HepG2 (cell line): Measurements from ENCODE around the gene MARF1. TPM values are rescaled to one million over a fixed set of nuclear protein-coding genes. Genes with fewer than 3 reads are reported as not detected.

Source experiments
- ELK4 ChIP-seq: sonication (generic); formaldehyde crosslinking; IDR thresholded peaks from 2 replicates; pipeline ENCODE4 v1.9.0; 2021; ENCODE audit warnings: missing genetic modification reagents, borderline replicate concordance
- KDM2A ChIP-seq: sonication (generic); formaldehyde crosslinking; IDR thresholded peaks from 2 replicates; pipeline ENCODE4 v1.4.0; 2020; ENCODE audit warnings: low read depth, missing genetic modification reagents, borderline replicate concordance
- KLF11 ChIP-seq: IDR thresholded peaks from 2 replicates; pipeline ENCODE4 v1.6.1; 2016; ENCODE audit warnings: missing compliant biosample characterization
- KMT2B ChIP-seq: IDR thresholded peaks from 2 replicates; pipeline ENCODE4 v1.6.1; 2016; ENCODE audit warnings: missing genetic modification reagents, missing compliant biosample characterization
- MYC ChIP-seq: sonication (generic); formaldehyde crosslinking; IDR thresholded peaks from 2 replicates; pipeline ENCODE4 v1.9.0; 2021; ENCODE audit warnings: missing genetic modification reagents, borderline replicate concordance
- NR2F6 ChIP-seq, 2 experiments: IDR thresholded peaks; 2 replicates each; pipeline ENCODE4 v1.6.1; 2016; ENCODE audit warnings: antibody characterized with exemption in 1 of 2, mild to moderate bottlenecking in 1 of 2
- PLRG1 ChIP-seq: fragments of 450-650 bp; conservative IDR thresholded peaks from 2 replicates; pipeline ENCODE4 v1.6.1; 2016
- SP140L ChIP-seq: sonication (generic); formaldehyde crosslinking; IDR thresholded peaks from 2 replicates; pipeline ENCODE4 v1.4.0; 2020; ENCODE audit warnings: missing genetic modification reagents, borderline replicate concordance
- SRSF4 ChIP-seq: fragments of 200-400 bp; formaldehyde crosslinking; IDR thresholded peaks from one replicate; pipeline ENCODE4 v1.6.1; 2018; ENCODE audit warnings: mild to moderate bottlenecking, low read depth, low read length, moderate library complexity; ENCODE audit not compliant: poor library complexity, severe bottlenecking
- TBX3 ChIP-seq: fragments of 450-650 bp; IDR thresholded peaks from 2 replicates; pipeline ENCODE4 v1.6.1; 2017; ENCODE audit warnings: antibody characterized with exemption, mild to moderate bottlenecking, inconsistent platforms, borderline replicate concordance
- ZBTB21 ChIP-seq: sonication (generic); formaldehyde crosslinking; IDR thresholded peaks from 2 replicates; pipeline ENCODE4 v1.4.0; 2020; ENCODE audit warnings: missing genetic modification reagents
- ZNF12 ChIP-seq: sonication (generic); formaldehyde crosslinking; IDR thresholded peaks from 2 replicates; pipeline ENCODE4 v1.5.0; 2020; ENCODE audit warnings: missing genetic modification reagents
- ZNF263 ChIP-seq: sonication (generic); formaldehyde crosslinking; IDR thresholded peaks from 2 replicates; pipeline ENCODE4 v1.4.0; 2020; ENCODE audit warnings: missing genetic modification reagents
- ZNF292 ChIP-seq: sonication (generic); formaldehyde crosslinking; IDR thresholded peaks from 2 replicates; pipeline ENCODE4 v1.8.1; 2022; ENCODE audit warnings: mild to moderate bottlenecking, low read depth, missing genetic modification reagents, borderline replicate concordance
- ZNF33B ChIP-seq: sonication (generic); formaldehyde crosslinking; IDR thresholded peaks from 2 replicates; pipeline ENCODE4 v1.5.1; 2020; ENCODE audit warnings: mild to moderate bottlenecking, missing genetic modification reagents
- ZNF549 ChIP-seq: sonication (generic); formaldehyde crosslinking; IDR thresholded peaks from 2 replicates; pipeline ENCODE4 v1.5.0; 2020; ENCODE audit warnings: missing genetic modification reagents
- ZNF616 ChIP-seq: sonication (generic); formaldehyde crosslinking; IDR thresholded peaks from 2 replicates; pipeline ENCODE4 v1.5.0; 2020; ENCODE audit warnings: low read depth, mild to moderate bottlenecking, missing genetic modification reagents
- ZNF792 ChIP-seq: IDR thresholded peaks from 2 replicates; pipeline ENCODE4 v1.6.1; 2016
- ZSCAN21 ChIP-seq: sonication (generic); formaldehyde crosslinking; IDR thresholded peaks from 2 replicates; pipeline ENCODE4 v1.8.0; 2022; ENCODE audit warnings: mild to moderate bottlenecking, missing genetic modification reagents, moderate library complexity, borderline replicate concordance
- ZUFSP ChIP-seq: sonication (generic); formaldehyde crosslinking; IDR thresholded peaks from 2 replicates; pipeline ENCODE4 v1.9.0; 2021; ENCODE audit warnings: missing genetic modification reagents, mild to moderate bottlenecking, borderline replicate concordance
- polyA plus RNA-seq, 8 experiments: library from polyadenylated mRNA; depleted of rRNA in 3 of 8; stranded (reverse) in 7 of 8; unstranded in 1 of 8; fragments of >200 nt; fragmentation: Illumina TruSeq in 4 of 8; extraction: Trizol in 4 of 8; gene quantifications; 2 replicates each; pipeline versions ENCODE4 v1.2.1 to v1.2.3, GENCODE V29; 2011 to 2016; ENCODE audit warnings: low read depth in 4 of 8, missing spikeins in 1 of 8, mixed read lengths in 1 of 8; ENCODE audit not compliant: insufficient read depth in 1 of 8
- total RNA-seq, 5 experiments: library from RNA; depleted of rRNA; stranded (reverse); fragments of >200 nt; fragmentation: Illumina TruSeq; extraction: Trizol; gene quantifications; 2 replicates each; pipeline ENCODE4 v1.2.3, GENCODE V29; 2016; ENCODE audit warnings: low read depth in 1 of 5
- TF ChIP-seq, protein P1 (sequence below): sonication (generic); formaldehyde crosslinking; IDR thresholded peaks from 2 replicates; pipeline ENCODE4 v1.8.0; 2022; ENCODE audit warnings: mild to moderate bottlenecking, missing genetic modification reagents, moderate library complexity
- TF ChIP-seq, protein P2 (sequence below): sonication (generic); formaldehyde crosslinking; IDR thresholded peaks from 2 replicates; pipeline ENCODE4 v1.4.0; 2020; ENCODE audit warnings: missing genetic modification reagents, borderline replicate concordance

Gene MARF1
- total and polyA plus RNA-seq, 2 of the 13 experiments (the other 11 are each of a cell fraction or from before 2014, with no cell fraction given) = 8.7 to 20.7 TPM

DNA sequence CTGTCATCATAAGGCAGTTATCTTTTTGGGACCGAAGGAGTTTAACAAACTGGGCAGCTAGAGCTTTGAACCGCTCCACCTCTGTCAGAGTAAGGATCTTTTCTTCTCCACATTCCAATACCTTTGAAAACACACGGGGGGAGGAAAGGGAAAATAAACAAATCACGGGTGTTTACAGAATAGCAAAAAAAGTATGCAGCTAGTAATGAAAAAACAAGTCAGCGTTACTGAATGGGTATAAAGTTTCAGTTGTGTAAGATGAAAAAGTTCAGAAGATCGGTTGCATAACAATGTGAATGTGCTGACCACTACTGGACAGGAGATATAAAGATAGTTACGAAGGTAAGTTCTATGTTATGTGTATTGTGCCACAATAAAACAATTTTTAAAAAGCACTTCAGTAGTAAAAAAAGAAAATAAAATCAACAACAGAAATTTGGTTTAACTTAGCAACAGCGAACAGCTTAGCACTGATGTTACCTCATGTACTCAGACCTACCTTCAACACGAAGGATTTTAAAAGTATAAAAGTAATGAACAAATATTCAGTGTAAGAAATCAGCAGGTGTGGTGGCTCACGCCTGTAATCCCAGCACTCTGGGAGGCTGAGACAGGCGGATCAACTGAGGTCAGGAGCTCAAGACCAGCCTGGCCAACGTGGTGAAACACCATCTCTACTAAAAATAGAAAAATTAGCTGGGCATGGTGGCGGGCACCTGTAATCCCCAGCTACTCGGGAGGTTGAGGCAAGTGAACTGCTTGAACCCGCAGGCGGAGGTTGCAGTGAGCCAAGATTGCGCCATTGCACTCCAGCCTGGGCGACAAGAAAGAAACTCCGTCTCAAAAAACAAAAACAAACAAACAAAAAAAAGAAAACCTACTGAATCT, 34.3 kb downstream of the MARF1 start (continued):
- TF ChIP-seq ELK4 (no peak), PLRG1 (no peak), KDM2A (CRISPR knock-in tag) (no peak), ZBTB21 (no peak), ZNF792 (peak; percentile 81; the same call in 1 of the 2 replicates), MYC (CRISPR knock-in tag) (no peak), ZSCAN21 (CRISPR knock-in tag) (peak; percentile 64; the same call in 1 of the 2 replicates), ZNF263 (no peak; the same call in 1 of the 2 replicates), ZNF616 (no peak), SRSF4 (no peak), KLF11 (CRISPR knock-in tag) (no peak), KMT2B (CRISPR knock-in tag) (no peak), ZNF12 (CRISPR knock-in tag) (no peak), SP140L (0 out of 2 replicates have a peak, but pooled peaks have one; percentile 36), ZNF33B (no peak), TBX3 (no peak), NR2F6 (IDR thresholded peaks at IDR 0.05) (peak; percentile 58), NR2F6 (CRISPR knock-in tag; IDR thresholded peaks at IDR 0.05) (peak; percentile 76), ZUFSP (no peak), ZNF549 (CRISPR knock-in tag) (no peak), ZNF292 (no peak)
- TF ChIP-seq, protein P1, sequence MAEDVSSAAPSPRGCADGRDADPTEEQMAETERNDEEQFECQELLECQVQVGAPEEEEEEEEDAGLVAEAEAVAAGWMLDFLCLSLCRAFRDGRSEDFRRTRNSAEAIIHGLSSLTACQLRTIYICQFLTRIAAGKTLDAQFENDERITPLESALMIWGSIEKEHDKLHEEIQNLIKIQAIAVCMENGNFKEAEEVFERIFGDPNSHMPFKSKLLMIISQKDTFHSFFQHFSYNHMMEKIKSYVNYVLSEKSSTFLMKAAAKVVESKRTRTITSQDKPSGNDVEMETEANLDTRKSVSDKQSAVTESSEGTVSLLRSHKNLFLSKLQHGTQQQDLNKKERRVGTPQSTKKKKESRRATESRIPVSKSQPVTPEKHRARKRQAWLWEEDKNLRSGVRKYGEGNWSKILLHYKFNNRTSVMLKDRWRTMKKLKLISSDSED (CRISPR knock-in tag) = no peak
- TF ChIP-seq, protein P2, sequence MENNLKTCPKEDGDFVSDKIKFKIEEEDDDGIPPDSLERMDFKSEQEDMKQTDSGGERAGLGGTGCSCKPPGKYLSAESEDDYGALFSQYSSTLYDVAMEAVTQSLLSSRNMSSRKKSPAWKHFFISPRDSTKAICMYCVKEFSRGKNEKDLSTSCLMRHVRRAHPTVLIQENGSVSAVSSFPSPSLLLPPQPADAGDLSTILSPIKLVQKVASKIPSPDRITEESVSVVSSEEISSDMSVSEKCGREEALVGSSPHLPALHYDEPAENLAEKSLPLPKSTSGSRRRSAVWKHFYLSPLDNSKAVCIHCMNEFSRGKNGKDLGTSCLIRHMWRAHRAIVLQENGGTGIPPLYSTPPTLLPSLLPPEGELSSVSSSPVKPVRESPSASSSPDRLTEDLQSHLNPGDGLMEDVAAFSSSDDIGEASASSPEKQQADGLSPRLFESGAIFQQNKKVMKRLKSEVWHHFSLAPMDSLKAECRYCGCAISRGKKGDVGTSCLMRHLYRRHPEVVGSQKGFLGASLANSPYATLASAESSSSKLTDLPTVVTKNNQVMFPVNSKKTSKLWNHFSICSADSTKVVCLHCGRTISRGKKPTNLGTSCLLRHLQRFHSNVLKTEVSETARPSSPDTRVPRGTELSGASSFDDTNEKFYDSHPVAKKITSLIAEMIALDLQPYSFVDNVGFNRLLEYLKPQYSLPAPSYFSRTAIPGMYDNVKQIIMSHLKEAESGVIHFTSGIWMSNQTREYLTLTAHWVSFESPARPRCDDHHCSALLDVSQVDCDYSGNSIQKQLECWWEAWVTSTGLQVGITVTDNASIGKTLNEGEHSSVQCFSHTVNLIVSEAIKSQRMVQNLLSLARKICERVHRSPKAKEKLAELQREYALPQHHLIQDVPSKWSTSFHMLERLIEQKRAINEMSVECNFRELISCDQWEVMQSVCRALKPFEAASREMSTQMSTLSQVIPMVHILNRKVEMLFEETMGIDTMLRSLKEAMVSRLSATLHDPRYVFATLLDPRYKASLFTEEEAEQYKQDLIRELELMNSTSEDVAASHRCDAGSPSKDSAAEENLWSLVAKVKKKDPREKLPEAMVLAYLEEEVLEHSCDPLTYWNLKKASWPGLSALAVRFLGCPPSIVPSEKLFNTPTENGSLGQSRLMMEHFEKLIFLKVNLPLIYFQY = 0 out of 2 replicates have a peak, but pooled peaks have one; percentile 33
